HepG2 (cell line): Measurements from ENCODE around the gene TMEM14A. TPM values are rescaled to one million over a fixed set of nuclear protein-coding genes. Genes with fewer than 3 reads are reported as not detected.
A peak's percentile ranks its signal among the peaks of the same experiment; 100 is the strongest.

ENCODE experiments used
- CHCHD3 ChIP-seq: sonication (generic); formaldehyde crosslinking; IDR thresholded peaks from 2 replicates; pipeline ENCODE4 v1.8.0; 2022; ENCODE audit warnings: mild to moderate bottlenecking, missing genetic modification reagents, moderate library complexity
- ELK4 ChIP-seq: sonication (generic); formaldehyde crosslinking; IDR thresholded peaks from 2 replicates; pipeline ENCODE4 v1.9.0; 2021; ENCODE audit warnings: missing genetic modification reagents, borderline replicate concordance
- GATAD1 ChIP-seq: IDR thresholded peaks from 2 replicates; pipeline ENCODE4 v1.6.1; 2016; ENCODE audit warnings: missing genetic modification reagents, missing compliant biosample characterization
- GTF2F1 ChIP-seq: fragments of 150-350 bp; IDR thresholded peaks from 2 replicates; pipeline ENCODE4 v1.6.1; 2014; ENCODE audit warnings: low read length
- GTF3A ChIP-seq: sonication (generic); formaldehyde crosslinking; conservative IDR thresholded peaks from 2 replicates; pipeline ENCODE4 v1.4.0; 2020; ENCODE audit warnings: mild to moderate bottlenecking, missing genetic modification reagents
- MAFF ChIP-seq: IDR thresholded peaks from 2 replicates; pipeline ENCODE4 v1.6.1; 2011; ENCODE audit warnings: low read depth, low read length, improper control_type of control experiment
- MBNL3 ChIP-seq: fragments of 250-450 bp; sonication (Bioruptor Pico); conservative IDR thresholded peaks from 2 replicates; pipeline ENCODE4 v1.8.0; 2022; ENCODE audit warnings: mild to moderate bottlenecking, inconsistent platforms
- MIER2 ChIP-seq: IDR thresholded peaks from 2 replicates; pipeline ENCODE4 v1.6.1; 2016; ENCODE audit warnings: missing biosample characterization, missing genetic modification reagents
- RBFOX2 ChIP-seq: fragments of 200-400 bp; formaldehyde crosslinking; IDR thresholded peaks from 2 replicates; pipeline ENCODE4 v1.6.1; 2017; ENCODE audit warnings: low read depth, mild to moderate bottlenecking, low read length
- SNAPC2 ChIP-seq: sonication (generic); formaldehyde crosslinking; IDR thresholded peaks from 2 replicates; pipeline ENCODE4 v1.8.1; 2022; ENCODE audit warnings: mild to moderate bottlenecking, missing genetic modification reagents
- STAT5B ChIP-seq: sonication (generic); formaldehyde crosslinking; IDR thresholded peaks from 2 replicates; pipeline ENCODE4 v1.4.0; 2020; ENCODE audit warnings: missing genetic modification reagents
- UBTF ChIP-seq: sonication (generic); formaldehyde crosslinking; IDR thresholded peaks from 2 replicates; pipeline ENCODE4 v1.4.0; 2020; ENCODE audit warnings: mild to moderate bottlenecking, missing genetic modification reagents
- XBP1 ChIP-seq: sonication (generic); formaldehyde crosslinking; IDR thresholded peaks from 2 replicates; pipeline ENCODE4 v1.5.0; 2020; ENCODE audit warnings: missing genetic modification reagents
- ZFP62 ChIP-seq: sonication (generic); formaldehyde crosslinking; IDR thresholded peaks from 2 replicates; pipeline ENCODE4 v1.4.0; 2020; ENCODE audit warnings: missing genetic modification reagents
- ZNF10 ChIP-seq: sonication (generic); formaldehyde crosslinking; IDR thresholded peaks from 2 replicates; pipeline ENCODE4 v1.4.0; 2020; ENCODE audit warnings: mild to moderate bottlenecking, low read depth, missing genetic modification reagents, borderline replicate concordance
- ZNF234 ChIP-seq: sonication (generic); formaldehyde crosslinking; conservative IDR thresholded peaks from 2 replicates; pipeline ENCODE4 v1.5.1; 2020; ENCODE audit warnings: mild to moderate bottlenecking, missing genetic modification reagents
- ZNF282 ChIP-seq: fragments of 450-650 bp; IDR thresholded peaks from 2 replicates; pipeline ENCODE4 v1.6.1; 2018; ENCODE audit not compliant: partially characterized antibody
- ZNF44 ChIP-seq: sonication (generic); formaldehyde crosslinking; IDR thresholded peaks from 2 replicates; pipeline ENCODE4 v1.5.1; 2020; ENCODE audit warnings: mild to moderate bottlenecking, missing genetic modification reagents
- ZNF501 ChIP-seq: sonication (generic); formaldehyde crosslinking; IDR thresholded peaks from 2 replicates; pipeline ENCODE4 v1.5.1; 2020; ENCODE audit warnings: mild to moderate bottlenecking, moderate library complexity, missing genetic modification reagents
- ZNF577 ChIP-seq: sonication (generic); formaldehyde crosslinking; IDR thresholded peaks from 2 replicates; pipeline ENCODE4 v1.4.0; 2020; ENCODE audit warnings: mild to moderate bottlenecking, low read depth, missing genetic modification reagents, borderline replicate concordance
- ZNF580 ChIP-seq: IDR thresholded peaks from 2 replicates; pipeline ENCODE4 v1.6.1; 2016; ENCODE audit warnings: low read depth, borderline replicate concordance
- ZNF619 ChIP-seq: sonication (generic); formaldehyde crosslinking; IDR thresholded peaks from 2 replicates; pipeline ENCODE4 v1.4.0; 2020; ENCODE audit warnings: mild to moderate bottlenecking, missing genetic modification reagents
- ZNF7 ChIP-seq: IDR thresholded peaks from 2 replicates; pipeline ENCODE4 v1.6.1; 2016; ENCODE audit warnings: missing biosample characterization, missing genetic modification reagents
- ZNF710 ChIP-seq: sonication (generic); formaldehyde crosslinking; IDR thresholded peaks from 2 replicates; pipeline ENCODE4 v1.5.0; 2020; ENCODE audit warnings: mild to moderate bottlenecking, missing genetic modification reagents, borderline replicate concordance
- ZSCAN29 ChIP-seq: sonication (generic); formaldehyde crosslinking; conservative IDR thresholded peaks from 2 replicates; pipeline ENCODE4 v1.4.0; 2020; ENCODE audit warnings: mild to moderate bottlenecking, missing genetic modification reagents
- ZSCAN31 ChIP-seq: sonication (generic); formaldehyde crosslinking; IDR thresholded peaks from 2 replicates; pipeline ENCODE4 v1.5.0; 2020; ENCODE audit warnings: low read depth, mild to moderate bottlenecking, missing genetic modification reagents
- ZSCAN9 ChIP-seq: IDR thresholded peaks from 2 replicates; pipeline ENCODE4 v1.6.1; 2016; ENCODE audit warnings: borderline replicate concordance
- polyA plus RNA-seq, 8 experiments: library from polyadenylated mRNA; depleted of rRNA in 3 of 8; stranded (reverse) in 7 of 8; unstranded in 1 of 8; fragments of >200 nt; fragmentation: Illumina TruSeq in 4 of 8; extraction: Trizol in 4 of 8; gene quantifications; 2 replicates each; pipeline versions ENCODE4 v1.2.1 to v1.2.3, GENCODE V29; 2011 to 2016; ENCODE audit warnings: low read depth in 4 of 8, missing spikeins in 1 of 8, mixed read lengths in 1 of 8; ENCODE audit not compliant: insufficient read depth in 1 of 8
- total RNA-seq, 5 experiments: library from RNA; depleted of rRNA; stranded (reverse); fragments of >200 nt; fragmentation: Illumina TruSeq; extraction: Trizol; gene quantifications; 2 replicates each; pipeline ENCODE4 v1.2.3, GENCODE V29; 2016; ENCODE audit warnings: low read depth in 1 of 5

Gene TMEM14A
- total and polyA plus RNA-seq, 2 of the 13 experiments (the other 11 are each of a cell fraction or from before 2014, with no cell fraction given): 24.6 to 73.7 TPM

GRCh38 chr6:52725535-52726192, 54.8 kb downstream of the TMEM14A start (continued):
- TF ChIP-seq ZNF282 (no peak), RBFOX2 (no peak), CHCHD3 (CRISPR knock-in tag) (no peak), XBP1 (CRISPR knock-in tag) (peak; percentile 79; the same call in 1 of the 2 replicates), ZNF619 (no peak), ZNF44 (CRISPR knock-in tag) (no peak), ZFP62 (no peak), GTF3A (CRISPR knock-in tag) (no peak), STAT5B (CRISPR knock-in tag) (peak; percentile 91), ZSCAN29 (peak; percentile 81; the same call in 1 of the 2 replicates), ZNF580 (CRISPR knock-in tag) (peak; percentile 87), ZNF7 (no peak), MIER2 (CRISPR knock-in tag) (peak; percentile 85; the same call in 1 of the 2 replicates), ZNF710 (peak; percentile 95; the same call in 1 of the 2 replicates), ZSCAN31 (CRISPR knock-in tag) (no peak), ZNF501 (CRISPR knock-in tag) (no peak), ZNF10 (no peak), MBNL3 (CRISPR knock-in tag) (no peak), UBTF (CRISPR knock-in tag) (no peak), MAFF (peak; percentile 98), ZNF577 (CRISPR knock-in tag) (no peak), GATAD1 (peak; percentile 72), ZSCAN9 (CRISPR knock-in tag) (peak; percentile 90), ZNF234 (CRISPR knock-in tag) (0 out of 2 replicates have a peak, but pooled peaks have one; percentile 71), GTF2F1 (no peak), ELK4 (no peak), SNAPC2 (CRISPR knock-in tag) (peak; percentile 76; the same call in 1 of the 2 replicates)
